ENCODE results near the gene LHFPL4.
A peak's percentile ranks its signal among the peaks of the same experiment; 100 is the strongest.
"Not testable (repeated sequence)": the region's sequence is repeated elsewhere in the genome, so short reads cannot be mapped to it uniquely, and the experiment has no call there.

The LHFPL4 gene

GRCh38 chr3:9536212-9536611 lies 17.4 kb downstream of the LHFPL4 start:
- no peak for DNase-seq (ENCODE audit: low spot score)

GRCh38 chr3:9534429-9534828 lies 19.2 kb downstream of the LHFPL4 start:
- DNase-seq (ENCODE audit: low spot score) = no peak

GRCh38 chr3:9525078-9525477 lies 28.5 kb downstream of the LHFPL4 start:
- no peak for DNase-seq (ENCODE audit: low spot score)

- no peak for DNase-seq (ENCODE audit: low spot score)
Observed at GRCh38 chr3:9514956-9515355, 38.7 kb downstream of the LHFPL4 start.

GRCh38 chr3:9514306-9514705 lies 39.3 kb downstream of the LHFPL4 start:
- no peak for DNase-seq (ENCODE audit: low spot score)

GRCh38 chr3:9512456-9513045 lies 41.1 kb downstream of the LHFPL4 start:
- no peak for DNase-seq (ENCODE audit: low spot score)

GRCh38 chr3:9508781-9509180 lies 44.8 kb downstream of the LHFPL4 start:
- peak; percentile 19 for DNase-seq (ENCODE audit: low spot score)

- DNase-seq (ENCODE audit: low spot score) = no peak
Observed at GRCh38 chr3:9507586-9508578, 45.7 kb downstream of the LHFPL4 start.

- peak; percentile 80 for DNase-seq (ENCODE audit: low spot score)
Observed at GRCh38 chr3:9503283-9503682, 50.3 kb downstream of the LHFPL4 start.

- no peak for DNase-seq (ENCODE audit: low spot score)
Observed at GRCh38 chr3:9501226-9501625, 52.4 kb downstream of the LHFPL4 start.

GRCh38 chr3:9500108-9501050 lies 53.2 kb downstream of the LHFPL4 start:
- DNase-seq (ENCODE audit: low spot score) = peak; percentile 34

- DNase-seq (ENCODE audit: low spot score) = no peak
Observed at GRCh38 chr3:9499455-9500107, 54.0 kb downstream of the LHFPL4 start.

- DNase-seq (ENCODE audit: low spot score) = no peak
Observed at GRCh38 chr3:9498781-9499180, 54.8 kb downstream of the LHFPL4 start.

GRCh38 chr3:9497821-9498565 lies 55.6 kb downstream of the LHFPL4 start:
- no peak for DNase-seq (ENCODE audit: low spot score)

GRCh38 chr3:9496893-9497292 lies 56.7 kb downstream of the LHFPL4 start:
- DNase-seq (ENCODE audit: low spot score) = no peak

GRCh38 chr3:9494036-9494435 lies 59.6 kb downstream of the LHFPL4 start:
- DNase-seq (ENCODE audit: low spot score) = not testable (repeated sequence)

- no peak for DNase-seq (ENCODE audit: low spot score)
Observed at GRCh38 chr3:9491506-9491905, 62.1 kb downstream of the LHFPL4 start.

GRCh38 chr3:9485248-9485647 lies 68.4 kb downstream of the LHFPL4 start:
- no peak for DNase-seq (ENCODE audit: low spot score)

- no peak for DNase-seq (ENCODE audit: low spot score)
Observed at GRCh38 chr3:9480265-9480664, 73.4 kb downstream of the LHFPL4 start.

GRCh38 chr3:9476935-9477334 lies 76.7 kb downstream of the LHFPL4 start:
- no peak for DNase-seq (ENCODE audit: low spot score)

GRCh38 chr3:9474482-9474881 lies 79.1 kb downstream of the LHFPL4 start:
- no peak for DNase-seq (ENCODE audit: low spot score)
